SKM-1 treated with dmso at 0.1 percent for 144 hours (cell line): ENCODE results near the gene ANKUB1.
"Not testable (repeated sequence)": the region's sequence is repeated elsewhere in the genome, so short reads cannot be mapped to it uniquely, and the experiment has no call there.

ENCODE experiments used
- DNase-seq: peaks from one replicate; lab custom pipeline; 2025; ENCODE audit not compliant: unreplicated experiment; lab: John Stamatoyannopoulos, UW

Gene ANKUB1

GRCh38 chr3:149792452-149793270, at the start of gene ANKUB1:
ANKUB1 (minus strand) TSS chr3:149792554; CDS start chr3:149792366, 188 bp downstream.
- DNase-seq = no peak

GRCh38 chr3:149839896-149840295, 47.5 kb upstream of the ANKUB1 start:
- DNase-seq = no peak

GRCh38 chr3:149839469-149839868, 47.1 kb upstream of the ANKUB1 start:
- not testable (repeated sequence) for DNase-seq

GRCh38 chr3:149838491-149838890, 46.1 kb upstream of the ANKUB1 start:
- not testable (repeated sequence) for DNase-seq

GRCh38 chr3:149833241-149833640, 40.9 kb upstream of the ANKUB1 start:
- DNase-seq = no peak

- no peak for DNase-seq
Observed at GRCh38 chr3:149832086-149832485, 39.7 kb upstream of the ANKUB1 start.

- DNase-seq = no peak
Observed at GRCh38 chr3:149831321-149831720, 39.0 kb upstream of the ANKUB1 start.

- DNase-seq = no peak
Observed at GRCh38 chr3:149830902-149831301, 38.5 kb upstream of the ANKUB1 start.

GRCh38 chr3:149829631-149830030, 37.3 kb upstream of the ANKUB1 start:
- not testable (repeated sequence) for DNase-seq

GRCh38 chr3:149828390-149828789, 36.0 kb upstream of the ANKUB1 start:
- no peak for DNase-seq

- DNase-seq = no peak
Observed at GRCh38 chr3:149826636-149827035, 34.3 kb upstream of the ANKUB1 start.

GRCh38 chr3:149820183-149820582, 27.8 kb upstream of the ANKUB1 start:
- no peak for DNase-seq

GRCh38 chr3:149819432-149819831, 27.1 kb upstream of the ANKUB1 start:
- DNase-seq = no peak

GRCh38 chr3:149816986-149817385, 24.6 kb upstream of the ANKUB1 start:
- peak; percentile 83 for DNase-seq

- no peak for DNase-seq
Observed at GRCh38 chr3:149816311-149816710, 24.0 kb upstream of the ANKUB1 start.

- DNase-seq = no peak
Observed at GRCh38 chr3:149815728-149816127, 23.4 kb upstream of the ANKUB1 start.

GRCh38 chr3:149815321-149815720, 23.0 kb upstream of the ANKUB1 start:
- DNase-seq = peak; percentile 54

- DNase-seq = no peak
Observed at GRCh38 chr3:149813367-149814281, 21.3 kb upstream of the ANKUB1 start.

GRCh38 chr3:149812606-149813366, 20.4 kb upstream of the ANKUB1 start, which contains the start of gene RNF13:
RNF13 (plus strand) TSS chr3:149813215; CDS start chr3:149846027, 32,812 bp downstream.
- peak; percentile 79 for DNase-seq

GRCh38 chr3:149812165-149812605, 19.8 kb upstream of the ANKUB1 start:
- no peak for DNase-seq

GRCh38 chr3:149810846-149811245, 18.5 kb upstream of the ANKUB1 start:
- DNase-seq = no peak
